ENCODE measurements around the gene GSTK1.
"Not testable (repeated sequence)": the region's sequence is repeated elsewhere in the genome, so short reads cannot be mapped to it uniquely, and the experiment has no call there.

The GSTK1 gene
- 135 to 236 (median 206) reads per million in 4 experiments for total RNA-seq

DNA sequence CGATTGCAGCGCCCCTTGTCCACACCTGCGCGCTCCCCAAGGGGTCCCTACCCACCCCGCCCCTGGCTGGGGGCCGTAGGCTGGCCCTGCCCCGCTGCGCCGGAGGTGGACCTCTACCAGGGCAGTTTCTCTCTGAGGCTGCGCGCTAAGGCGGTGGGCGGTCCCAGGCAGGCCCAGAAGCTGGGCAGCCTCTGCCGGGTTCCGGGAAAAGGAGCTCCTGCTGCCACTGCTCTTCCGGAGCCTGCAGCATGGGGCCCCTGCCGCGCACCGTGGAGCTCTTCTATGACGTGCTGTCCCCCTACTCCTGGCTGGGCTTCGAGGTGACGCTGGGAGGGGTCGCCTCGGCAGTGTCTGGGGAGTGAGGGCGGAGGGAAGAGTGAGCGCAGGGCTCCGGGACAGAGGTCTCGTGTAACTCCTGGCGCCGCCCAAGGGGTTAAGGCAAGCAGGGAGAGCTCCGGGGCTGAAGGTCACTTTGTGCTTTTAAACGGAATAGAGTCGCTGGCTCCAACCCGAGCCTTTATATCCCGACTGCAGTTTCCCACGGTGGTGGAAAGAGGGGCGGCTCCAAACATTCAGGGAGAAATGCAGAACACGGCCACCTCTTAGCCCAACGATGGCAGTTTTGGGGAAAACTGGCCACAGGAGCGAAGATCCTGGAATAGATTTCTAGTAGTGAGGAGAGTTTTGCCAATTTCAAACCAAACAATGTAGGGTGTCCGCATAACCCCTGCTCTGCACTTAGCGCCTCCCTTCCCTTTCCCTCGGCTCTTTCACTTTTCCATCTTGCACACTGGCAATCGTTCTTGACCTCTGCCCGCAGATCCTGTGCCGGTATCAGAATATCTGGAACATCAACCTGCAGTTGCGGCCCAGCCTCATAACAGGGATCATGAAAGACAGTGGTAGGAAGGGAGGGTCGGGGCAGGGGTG lies at the start of gene GSTK1:
Gene GSTK1, plus strand, starts transcription at position 176 of the 930 bp plus-strand sequence. Its CDS starts 73 bp downstream, at position 249.
- DNase-seq = peak; percentile 63

DNA sequence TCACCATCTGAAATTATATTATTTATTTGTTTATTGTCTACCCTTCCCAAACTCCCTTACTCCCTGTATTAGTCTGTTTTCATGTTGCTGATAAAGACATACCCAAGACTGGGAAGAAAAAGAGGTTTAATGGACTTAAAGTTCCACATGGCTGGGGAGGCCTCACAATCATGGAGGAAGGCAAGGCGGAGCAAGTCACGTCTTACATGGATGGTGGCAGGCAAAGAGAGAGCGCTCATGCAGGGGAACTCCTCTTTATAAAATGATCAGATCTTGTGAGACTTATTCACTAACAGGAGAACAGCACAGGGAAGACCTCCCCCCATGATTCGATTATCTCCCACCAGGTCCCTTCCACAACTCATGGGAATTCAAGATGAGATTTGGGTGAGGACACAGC lies 49.8 kb upstream of the GSTK1 start:
- not testable (repeated sequence) for DNase-seq

DNA sequence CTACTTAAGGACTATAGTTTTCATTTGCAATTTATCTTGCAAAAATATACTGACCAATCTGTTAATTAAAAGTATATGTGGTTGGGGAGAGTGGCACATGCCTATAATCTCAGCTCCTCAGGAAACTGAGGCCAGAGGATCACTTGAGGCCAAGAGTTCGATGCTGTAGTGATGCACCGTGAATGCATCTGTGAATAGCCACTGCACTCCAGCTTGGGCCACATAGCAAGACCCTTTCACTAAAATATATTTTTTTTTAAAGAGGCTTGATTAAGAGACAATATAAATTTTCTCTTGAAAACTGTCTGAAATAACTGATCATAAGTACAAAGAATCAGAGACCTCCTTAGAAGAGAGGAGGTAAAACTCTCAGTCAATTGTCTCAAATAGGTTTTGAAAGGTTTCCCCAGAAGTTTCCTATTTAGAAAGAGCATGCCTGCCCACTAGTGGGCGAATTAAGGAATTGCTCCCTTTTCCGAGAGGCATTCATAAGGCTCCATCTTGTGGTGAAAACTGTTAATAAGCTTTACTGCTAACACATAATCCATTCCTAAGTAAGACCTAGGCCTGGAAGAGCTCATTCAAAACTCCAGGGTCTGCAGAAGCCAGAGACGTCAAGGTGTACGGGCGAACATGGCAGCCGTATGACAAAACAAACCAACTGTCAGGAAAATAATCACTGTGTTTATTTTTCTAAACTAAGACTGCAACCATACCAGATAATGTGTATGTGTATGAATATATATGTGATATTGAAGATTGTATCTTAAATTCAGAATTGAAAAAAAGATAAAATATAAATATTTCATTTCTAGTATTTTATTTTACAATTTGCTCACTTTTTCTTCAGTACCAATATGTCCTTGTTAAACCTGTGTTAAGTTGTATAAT lies 48.2 kb upstream of the GSTK1 start:
- DNase-seq = peak; percentile 37

GRCh38 chr7:143216151-143216550 lies 47.1 kb upstream of the GSTK1 start:
- no peak for DNase-seq

DNA sequence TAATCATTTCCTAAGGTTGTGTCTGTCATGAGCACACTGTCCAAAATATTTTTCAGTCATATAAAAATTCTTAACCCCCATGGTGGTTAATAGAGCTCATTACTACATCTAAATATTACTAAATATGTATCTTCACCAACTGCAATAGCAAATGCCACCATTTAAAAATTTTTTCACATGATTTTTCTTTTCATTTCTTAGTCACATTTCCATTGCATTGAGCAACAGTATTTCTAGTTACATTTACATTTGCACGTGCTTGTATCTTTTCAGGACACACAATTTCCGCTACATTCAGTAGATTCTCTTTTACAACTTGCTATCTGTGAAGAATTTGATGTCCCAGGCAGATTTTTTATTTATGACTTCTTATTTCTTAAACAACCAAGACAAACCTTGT lies 46.6 kb upstream of the GSTK1 start:
- no peak for DNase-seq

- no peak for DNase-seq
Measured at GRCh38 chr7:143217806-143218205, 45.4 kb upstream of the GSTK1 start.

- no peak for DNase-seq
Measured at GRCh38 chr7:143221286-143221685, 42.0 kb upstream of the GSTK1 start.

- DNase-seq = no peak
Measured at GRCh38 chr7:143221737-143222136, 41.5 kb upstream of the GSTK1 start, which contains the start of gene TAS2R40. TAS2R40 (plus strand) TSS chr7:143222037; CDS start chr7:143222079, 42 bp downstream.

- no peak for DNase-seq
Measured at GRCh38 chr7:143222782-143223181, 40.5 kb upstream of the GSTK1 start.

DNA sequence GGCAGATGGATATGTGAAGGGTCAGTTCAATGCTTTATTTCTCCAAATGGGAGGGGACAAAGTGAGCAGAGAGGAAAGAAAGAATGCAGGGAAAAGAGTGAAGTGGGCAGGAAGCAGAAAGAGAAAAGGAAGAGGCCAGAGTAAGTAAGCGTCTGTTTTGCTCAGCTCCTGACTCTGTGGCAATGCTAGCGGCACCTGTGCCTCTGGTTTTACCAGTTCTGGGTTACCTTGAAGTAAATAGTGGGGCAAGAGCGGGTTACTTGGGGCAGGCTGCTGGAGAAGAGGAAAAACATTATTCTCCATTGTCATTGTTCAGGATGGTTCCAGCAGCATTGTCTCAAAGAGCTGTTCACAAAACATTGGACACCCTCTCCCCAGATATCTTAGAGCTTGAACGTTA lies 39.5 kb upstream of the GSTK1 start:
- DNase-seq = no peak

- no peak for DNase-seq
Measured at GRCh38 chr7:143225047-143225446, 38.2 kb upstream of the GSTK1 start.

GRCh38 chr7:143227806-143228205 lies 35.4 kb upstream of the GSTK1 start:
- DNase-seq = no peak

- no peak for DNase-seq
Measured at GRCh38 chr7:143229054-143229790, 34.0 kb upstream of the GSTK1 start.

DNA sequence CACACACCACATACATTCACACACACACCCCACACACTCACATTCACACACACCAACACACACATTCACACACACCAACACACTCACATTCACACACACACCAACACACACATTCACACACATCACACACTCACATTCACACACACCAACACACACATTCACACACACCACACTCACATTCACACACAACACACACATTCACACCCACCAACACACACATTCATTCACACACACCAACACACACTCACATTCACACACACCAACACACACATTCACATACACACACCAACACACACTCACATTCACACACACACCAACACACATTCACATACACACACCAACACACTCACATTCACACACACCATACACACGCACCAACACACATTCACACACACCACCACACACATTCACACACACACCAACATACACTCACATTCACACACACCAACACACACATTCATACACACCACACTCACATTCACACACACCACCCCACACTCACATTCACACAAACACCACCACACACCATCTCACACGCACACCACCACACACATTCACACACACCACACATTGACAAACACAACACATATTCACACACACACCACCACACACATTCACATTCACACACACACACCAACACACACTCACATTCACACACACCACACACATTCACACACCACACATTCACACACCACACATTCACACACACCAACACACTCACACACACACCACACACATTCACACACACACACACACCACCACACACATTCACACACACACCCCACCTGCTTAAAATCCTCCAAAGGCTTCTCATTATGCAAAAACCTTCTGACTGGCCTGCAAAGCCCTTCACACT lies 32.4 kb upstream of the GSTK1 start:
- no peak for DNase-seq

GRCh38 chr7:143233816-143234532 lies 29.3 kb upstream of the GSTK1 start:
- DNase-seq = no peak

DNA sequence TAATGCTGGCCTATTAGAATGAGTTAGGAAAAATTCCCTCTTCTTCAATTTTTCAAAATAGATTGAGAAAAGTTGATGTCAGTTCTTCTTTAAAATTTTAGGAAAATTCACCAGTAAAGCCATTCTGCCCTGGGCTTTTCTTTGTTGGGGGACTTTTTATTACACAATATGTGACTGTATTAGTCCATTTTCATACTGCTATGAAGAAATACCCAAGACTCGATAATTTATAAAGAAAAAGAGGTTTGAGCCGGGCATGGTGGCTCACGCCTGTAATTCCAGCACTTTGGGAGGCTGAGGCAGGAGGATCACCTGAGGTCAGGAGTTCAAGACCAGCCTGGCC lies 28.7 kb upstream of the GSTK1 start:
- DNase-seq = no peak

- no peak for DNase-seq
Measured at GRCh38 chr7:143235561-143235960, 27.7 kb upstream of the GSTK1 start.

DNA sequence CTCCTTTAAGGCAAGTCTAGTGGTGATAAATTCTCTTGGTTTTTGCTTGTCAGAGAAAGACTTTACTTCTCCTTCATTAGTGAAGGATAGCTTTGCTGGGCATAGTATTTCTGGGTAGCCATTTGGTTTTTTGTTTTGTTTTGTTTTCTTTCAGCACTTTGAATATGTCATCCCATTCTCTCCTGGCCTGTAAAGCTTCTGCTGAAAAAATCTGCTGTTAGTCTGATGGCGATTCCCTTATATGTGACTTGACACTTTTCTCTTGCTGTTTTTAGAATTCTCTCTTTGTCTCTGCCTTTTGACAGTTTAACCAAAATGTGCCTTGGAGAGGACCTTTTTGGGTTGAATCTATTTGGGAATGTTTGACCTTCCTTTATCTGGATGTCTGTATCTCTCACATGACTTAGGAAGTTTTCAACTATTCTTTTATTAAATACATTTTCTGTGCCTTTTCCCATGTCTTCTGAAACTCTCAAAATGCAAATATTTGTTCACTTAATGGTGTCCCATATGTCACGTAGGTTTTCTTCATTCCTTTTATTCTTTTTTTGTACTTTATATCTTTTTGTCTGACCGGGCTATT lies 26.7 kb upstream of the GSTK1 start:
- DNase-seq = no peak

DNA sequence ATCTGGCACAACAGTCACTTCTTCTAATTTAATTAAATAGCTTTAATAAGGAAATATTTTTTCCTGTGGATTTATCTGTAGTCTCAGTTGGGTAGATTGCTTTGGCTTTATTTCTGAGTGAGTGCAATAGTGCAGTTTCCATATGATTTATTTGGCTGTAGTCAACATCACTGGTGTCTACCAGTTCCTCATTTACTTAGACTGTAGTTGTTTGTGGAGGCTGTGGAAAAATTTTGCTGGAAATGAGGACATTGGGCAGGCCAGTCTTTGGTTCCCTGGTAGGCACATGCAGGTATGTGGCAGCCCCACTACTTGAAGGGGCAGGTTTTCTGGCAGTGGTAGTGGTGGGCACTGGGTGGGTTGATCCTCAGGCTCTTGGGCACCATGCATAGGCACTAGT lies 25.9 kb upstream of the GSTK1 start:
- DNase-seq = no peak

DNA sequence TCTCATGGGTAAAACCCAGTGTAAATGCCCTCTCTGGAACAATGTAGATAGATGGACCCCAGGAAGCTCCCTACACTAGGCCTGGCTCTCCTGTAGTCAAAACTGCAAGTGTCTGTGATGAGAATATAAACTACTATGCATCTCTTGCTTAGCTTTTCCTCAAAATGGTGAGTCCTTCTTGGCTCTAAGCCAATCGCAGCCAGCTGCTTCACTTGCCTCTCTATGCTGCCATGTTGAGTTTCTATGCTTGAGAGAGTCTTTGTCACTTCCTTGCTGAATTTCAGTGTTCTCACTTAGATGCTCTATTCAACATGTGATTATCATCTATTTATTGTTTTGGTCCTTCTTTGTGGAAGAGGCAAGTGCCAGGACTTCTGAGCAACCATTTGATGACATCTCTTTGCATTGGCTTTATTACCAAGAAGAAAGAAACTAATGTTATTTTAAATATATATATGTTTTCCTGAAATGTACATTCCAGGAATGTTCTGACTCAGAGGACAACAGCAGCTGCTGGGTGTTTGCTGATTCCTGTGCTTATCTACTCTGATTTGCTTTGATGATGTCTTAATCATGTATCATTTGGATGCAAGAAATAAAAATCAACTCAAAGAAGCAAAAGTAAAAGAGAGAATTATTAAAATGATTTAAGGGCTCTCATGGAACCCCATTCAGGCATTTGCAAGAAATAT lies 24.8 kb upstream of the GSTK1 start:
- DNase-seq = no peak
